Peyer's patch (tissue), 4 donors: ENCODE data around the gene LPO.

Experiments
- POLR2A ChIP-seq, 2 donors: fragments of 450-650 bp; IDR thresholded peaks; one replicate each; pipeline ENCODE4 v1.5.1; 2017; ENCODE audit warnings: antibody characterized with exemption in 2 of 2, mild to moderate bottlenecking in 2 of 2, moderate library complexity in 2 of 2
- TF ChIP-seq, protein P1 (sequence below), 6 experiments: fragments of 450-650 bp in 4 of 6; fragments of 200-600 bp in 2 of 6; sonication (generic) in 1 of 6; IDR thresholded peaks; one replicate each; pipeline ENCODE4 v1.5.1; 2017 to 2019; ENCODE audit warnings: antibody characterized with exemption in 6 of 6, mild to moderate bottlenecking in 3 of 6, moderate library complexity in 1 of 6

DNA sequence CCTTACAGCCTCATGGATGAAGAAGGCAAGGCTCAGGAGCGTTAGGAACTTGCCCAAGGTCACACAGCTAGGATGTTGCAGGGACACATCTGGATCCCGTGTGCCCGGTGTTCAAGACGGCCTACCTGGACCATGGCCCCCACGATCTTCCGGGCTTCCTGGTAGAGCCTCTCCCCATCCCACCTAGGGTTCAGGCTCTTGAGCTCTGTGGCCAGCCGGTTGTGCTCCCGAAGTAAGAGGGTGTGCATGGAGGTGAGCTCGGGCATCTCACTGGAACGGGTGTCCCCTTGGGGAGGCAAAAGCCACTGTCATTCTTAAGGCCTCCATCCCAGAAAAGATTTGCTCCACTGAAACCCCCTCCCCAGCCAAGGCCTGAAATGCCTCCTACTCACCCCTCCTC lies 37.0 kb downstream of the LPO start:
- TF ChIP-seq, protein P1, sequence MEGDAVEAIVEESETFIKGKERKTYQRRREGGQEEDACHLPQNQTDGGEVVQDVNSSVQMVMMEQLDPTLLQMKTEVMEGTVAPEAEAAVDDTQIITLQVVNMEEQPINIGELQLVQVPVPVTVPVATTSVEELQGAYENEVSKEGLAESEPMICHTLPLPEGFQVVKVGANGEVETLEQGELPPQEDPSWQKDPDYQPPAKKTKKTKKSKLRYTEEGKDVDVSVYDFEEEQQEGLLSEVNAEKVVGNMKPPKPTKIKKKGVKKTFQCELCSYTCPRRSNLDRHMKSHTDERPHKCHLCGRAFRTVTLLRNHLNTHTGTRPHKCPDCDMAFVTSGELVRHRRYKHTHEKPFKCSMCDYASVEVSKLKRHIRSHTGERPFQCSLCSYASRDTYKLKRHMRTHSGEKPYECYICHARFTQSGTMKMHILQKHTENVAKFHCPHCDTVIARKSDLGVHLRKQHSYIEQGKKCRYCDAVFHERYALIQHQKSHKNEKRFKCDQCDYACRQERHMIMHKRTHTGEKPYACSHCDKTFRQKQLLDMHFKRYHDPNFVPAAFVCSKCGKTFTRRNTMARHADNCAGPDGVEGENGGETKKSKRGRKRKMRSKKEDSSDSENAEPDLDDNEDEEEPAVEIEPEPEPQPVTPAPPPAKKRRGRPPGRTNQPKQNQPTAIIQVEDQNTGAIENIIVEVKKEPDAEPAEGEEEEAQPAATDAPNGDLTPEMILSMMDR (IDR thresholded peaks at IDR 0.05): no peak
- TF ChIP-seq POLR2A (IDR thresholded peaks at IDR 0.05): no peak
